ENCODE measurements around the gene ALPL. TPM values are rescaled to one million over a fixed set of nuclear protein-coding genes. Genes with fewer than 3 reads are reported as not detected.

ALPL gene
- total RNA-seq, 1 donor from 2014 or later, result 10.0 TPM

DNA sequence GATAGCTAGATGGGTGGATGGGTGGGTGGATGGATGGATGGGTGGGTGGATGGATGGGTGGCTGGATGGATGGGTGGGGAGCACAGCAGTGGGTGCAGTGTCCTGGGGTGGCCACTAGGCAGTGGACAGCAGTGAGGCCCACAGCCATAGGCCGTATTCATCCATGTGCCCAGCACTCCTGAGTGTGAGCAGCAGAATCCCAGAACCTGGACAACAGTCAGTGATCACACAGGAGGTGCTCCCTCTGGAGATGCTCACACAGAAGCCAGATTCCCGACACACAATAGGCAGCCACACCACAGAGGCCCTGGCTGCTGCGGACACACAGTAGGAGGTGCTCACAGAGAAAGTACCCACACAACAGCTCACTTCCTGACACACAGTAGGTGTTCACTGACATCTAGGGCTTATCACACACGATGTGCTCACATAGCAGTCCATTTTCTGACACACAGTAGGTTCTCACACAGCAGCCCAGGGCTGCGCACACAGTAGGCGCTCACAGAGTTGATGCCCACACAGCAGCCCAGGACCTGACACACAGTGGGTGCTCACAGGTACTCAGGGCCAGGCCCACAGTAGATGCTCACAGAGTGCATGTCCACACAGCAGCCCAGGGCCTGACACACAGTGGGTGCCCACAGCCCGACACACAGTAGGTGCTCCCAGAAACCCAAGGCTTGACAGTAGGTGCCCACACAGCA is 95.9 kb downstream of the ALPL start:
- Mint-ChIP-seq H3K27ac (ENCODE audit: unreplicated experiment) (no peak overlapping the region), H3K9me3 (ENCODE audit: unreplicated experiment) (peaks cover 3% of the 10 kb centered on the region), H3K36me3 (ENCODE audit: unreplicated experiment) (no peaks in the 10 kb centered on the region)

DNA sequence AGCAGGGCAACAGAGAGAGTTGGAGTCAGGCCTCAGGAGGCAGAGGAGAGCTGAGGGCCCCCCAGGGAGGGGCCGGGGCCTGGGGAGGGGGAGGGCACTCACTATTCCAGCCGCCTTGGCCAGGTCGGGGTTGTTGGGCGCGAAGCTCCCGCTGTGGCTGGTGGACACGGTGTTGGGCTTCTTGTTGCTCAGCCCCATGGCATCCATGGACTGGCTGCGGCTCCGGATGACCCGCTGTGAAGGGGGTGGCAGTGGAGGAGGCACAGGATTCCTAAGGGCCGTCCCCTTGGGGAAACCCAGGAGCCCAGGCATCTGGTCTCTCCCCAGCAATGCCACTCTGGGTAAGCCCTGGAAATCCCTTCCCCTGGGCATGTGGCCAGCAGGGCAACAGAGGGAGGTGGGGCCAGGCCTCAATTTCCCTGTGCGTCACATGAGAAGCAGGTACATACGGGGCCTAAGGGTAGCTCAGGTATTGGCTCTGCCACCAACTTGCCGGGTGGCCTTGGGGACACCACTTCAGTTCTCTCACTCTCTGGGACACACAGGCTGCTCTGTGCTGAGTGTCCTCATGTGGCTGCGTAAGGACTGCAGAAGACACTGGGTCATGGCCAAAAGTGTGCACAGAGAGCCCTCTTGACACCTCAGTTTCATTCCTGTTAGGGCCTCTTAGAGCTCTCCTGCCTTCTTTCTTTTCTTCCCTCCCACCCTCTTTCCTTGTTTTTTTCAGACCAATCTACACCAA is 96.9 kb downstream of the ALPL start:
- DNase-seq, result no peak
- peaks cover 3% of the 10 kb centered on the region for H3K9me3 Mint-ChIP-seq (ENCODE audit: unreplicated experiment)
- no peaks in the 10 kb centered on the region for H3K36me3 Mint-ChIP-seq (ENCODE audit: unreplicated experiment)
- H3K4me1 Mint-ChIP-seq (ENCODE audit: low read depth, unreplicated experiment), result peaks cover 7% of the 10 kb centered on the region
- no peak overlapping the region for H3K4me3 Mint-ChIP-seq (ENCODE audit: unreplicated experiment)
- TF ChIP-seq, protein P1, sequence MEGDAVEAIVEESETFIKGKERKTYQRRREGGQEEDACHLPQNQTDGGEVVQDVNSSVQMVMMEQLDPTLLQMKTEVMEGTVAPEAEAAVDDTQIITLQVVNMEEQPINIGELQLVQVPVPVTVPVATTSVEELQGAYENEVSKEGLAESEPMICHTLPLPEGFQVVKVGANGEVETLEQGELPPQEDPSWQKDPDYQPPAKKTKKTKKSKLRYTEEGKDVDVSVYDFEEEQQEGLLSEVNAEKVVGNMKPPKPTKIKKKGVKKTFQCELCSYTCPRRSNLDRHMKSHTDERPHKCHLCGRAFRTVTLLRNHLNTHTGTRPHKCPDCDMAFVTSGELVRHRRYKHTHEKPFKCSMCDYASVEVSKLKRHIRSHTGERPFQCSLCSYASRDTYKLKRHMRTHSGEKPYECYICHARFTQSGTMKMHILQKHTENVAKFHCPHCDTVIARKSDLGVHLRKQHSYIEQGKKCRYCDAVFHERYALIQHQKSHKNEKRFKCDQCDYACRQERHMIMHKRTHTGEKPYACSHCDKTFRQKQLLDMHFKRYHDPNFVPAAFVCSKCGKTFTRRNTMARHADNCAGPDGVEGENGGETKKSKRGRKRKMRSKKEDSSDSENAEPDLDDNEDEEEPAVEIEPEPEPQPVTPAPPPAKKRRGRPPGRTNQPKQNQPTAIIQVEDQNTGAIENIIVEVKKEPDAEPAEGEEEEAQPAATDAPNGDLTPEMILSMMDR (IDR thresholded peaks at IDR 0.05; ENCODE audit: partially characterized antibody, unreplicated experiment), result no peak
- H3K27ac Mint-ChIP-seq (ENCODE audit: unreplicated experiment), result no peak overlapping the region
- H3K27me3 Mint-ChIP-seq (ENCODE audit: unreplicated experiment), result peaks cover 14% of the 10 kb centered on the region

More for the DNA sequence above, 95.9 kb downstream of the ALPL start:
- H3K27me3 Mint-ChIP-seq (ENCODE audit: unreplicated experiment), result peaks cover 15% of the 10 kb centered on the region
- H3K4me3 Mint-ChIP-seq (ENCODE audit: unreplicated experiment), result no peak overlapping the region
- DNase-seq, result no peak
- peaks cover 7% of the 10 kb centered on the region for H3K4me1 Mint-ChIP-seq (ENCODE audit: low read depth, unreplicated experiment)
- TF ChIP-seq, protein P1 (IDR thresholded peaks at IDR 0.05; ENCODE audit: partially characterized antibody, unreplicated experiment), result no peak

DNA sequence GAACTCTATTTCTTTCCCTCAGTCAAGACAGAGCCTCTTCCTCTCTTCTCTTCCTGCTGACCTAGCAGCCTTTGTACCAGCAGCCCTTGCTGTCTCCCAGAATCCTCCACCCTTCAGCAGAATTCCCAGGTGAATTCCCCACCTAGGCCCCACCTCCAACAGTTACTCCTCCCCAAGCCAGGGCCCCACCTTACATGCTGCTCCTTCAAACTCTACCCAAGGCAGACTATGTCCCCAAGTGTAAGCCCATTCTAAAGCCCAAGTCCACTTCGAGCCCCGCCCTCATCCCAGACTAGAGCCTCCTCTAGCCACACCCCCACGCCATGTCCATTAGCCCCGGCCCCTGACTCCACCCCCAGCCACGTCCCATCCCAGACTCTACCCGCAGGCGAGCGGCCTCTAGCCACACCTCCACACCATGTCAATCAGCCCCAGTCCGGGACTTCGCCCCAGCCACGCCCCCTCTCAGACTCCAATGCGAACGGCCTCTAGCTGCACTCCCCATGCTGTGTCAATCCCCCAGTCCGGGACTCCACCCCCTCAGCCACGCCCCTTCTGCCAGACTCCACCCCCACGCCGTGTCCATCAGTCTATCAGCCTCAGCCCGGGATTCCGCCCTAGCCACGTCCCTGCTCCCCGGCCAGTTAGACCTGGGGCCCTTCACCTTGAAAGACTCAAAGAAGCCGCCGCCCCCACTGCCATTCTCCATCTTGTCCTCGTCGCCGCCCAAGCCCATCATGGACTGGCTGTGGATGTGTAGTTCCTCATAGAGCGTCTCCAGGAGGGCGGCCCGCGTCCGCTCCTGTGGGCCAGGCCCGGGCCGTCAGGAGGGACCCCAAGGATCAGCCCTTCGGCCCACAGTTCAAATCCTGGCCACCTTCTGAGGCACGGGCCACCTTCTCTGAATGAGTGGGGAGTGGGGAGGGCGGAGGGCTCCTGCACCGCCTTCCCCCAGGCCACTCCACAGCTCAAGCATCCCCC is 98.6 kb downstream of the ALPL start:
- Mint-ChIP-seq H3K27me3 (ENCODE audit: unreplicated experiment) (peaks cover 14% of the 10 kb centered on the region), H3K36me3 (ENCODE audit: unreplicated experiment) (no peaks in the 10 kb centered on the region), H3K27ac (ENCODE audit: unreplicated experiment) (peak overlapping the region; percentile 28), H3K9me3 (ENCODE audit: unreplicated experiment) (peaks cover 5% of the 10 kb centered on the region), H3K4me1 (ENCODE audit: low read depth, unreplicated experiment) (peaks cover 7% of the 10 kb centered on the region), H3K4me3 (ENCODE audit: unreplicated experiment) (peak overlapping the region; percentile 61)
- TF ChIP-seq, protein P1 (IDR thresholded peaks at IDR 0.05; ENCODE audit: partially characterized antibody, unreplicated experiment), result no peak
- DNase-seq, result peak; percentile 90

DNA sequence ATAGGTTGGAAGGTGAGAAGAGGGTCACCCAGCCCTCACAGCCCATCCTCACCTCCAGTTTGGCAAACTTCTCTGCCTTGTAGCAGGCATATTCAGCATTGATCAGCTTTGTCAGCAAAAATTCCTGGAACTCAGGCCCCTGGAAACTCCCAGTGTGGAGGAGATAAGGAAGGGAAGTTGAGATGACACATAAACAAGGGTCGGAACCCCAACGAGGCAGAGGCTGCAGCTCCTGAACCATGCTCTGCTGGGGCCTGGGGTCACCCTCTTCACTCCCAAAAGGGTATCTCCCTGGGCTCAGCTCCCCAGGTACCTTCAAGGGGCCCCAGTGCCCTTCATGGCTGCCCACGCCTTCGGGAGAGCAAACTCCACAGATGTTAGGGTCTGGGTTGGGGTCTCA is 99.6 kb downstream of the ALPL start:
- Mint-ChIP-seq H3K36me3 (ENCODE audit: unreplicated experiment) (no peaks in the 10 kb centered on the region), H3K27me3 (ENCODE audit: unreplicated experiment) (peaks cover 14% of the 10 kb centered on the region), H3K9me3 (ENCODE audit: unreplicated experiment) (peaks cover 5% of the 10 kb centered on the region), H3K27ac (ENCODE audit: unreplicated experiment) (no peak overlapping the region), H3K4me1 (ENCODE audit: low read depth, unreplicated experiment) (peaks cover 7% of the 10 kb centered on the region), H3K4me3 (ENCODE audit: unreplicated experiment) (no peak overlapping the region)
- DNase-seq, result no peak
- TF ChIP-seq, protein P1 (IDR thresholded peaks at IDR 0.05; ENCODE audit: partially characterized antibody, unreplicated experiment), result no peak
